ENCODE results near the gene MFAP3. TPM values are rescaled to one million over a fixed set of nuclear protein-coding genes. Genes with fewer than 3 reads are reported as not detected.
"Not testable (repeated sequence)": the region's sequence is repeated elsewhere in the genome, so short reads cannot be mapped to it uniquely, and the experiment has no call there.

Gene MFAP3
- total RNA-seq, 2 donors from 2014 or later = 26.0 to 26.6 TPM

GRCh38 chr5:154046486-154046885 lies 7.7 kb downstream of the MFAP3 start:
- intact Hi-C loops (cut with DNase I) = no loop called here
- DNase-seq (ENCODE audit: low spot score) = no peak

GRCh38 chr5:154047324-154047723 lies 8.6 kb downstream of the MFAP3 start:
- no peak for DNase-seq (ENCODE audit: low spot score)
- intact Hi-C loops (cut with DNase I) = no loop called here

GRCh38 chr5:154049636-154050035 lies 10.9 kb downstream of the MFAP3 start:
- intact Hi-C loops (cut with DNase I) = no loop called here
- no peak for DNase-seq (ENCODE audit: low spot score)

GRCh38 chr5:154053468-154053867 lies 14.7 kb downstream of the MFAP3 start:
- intact Hi-C loops (cut with DNase I) = no loop called here
- no peak for DNase-seq (ENCODE audit: low spot score)

GRCh38 chr5:154055201-154055600 lies 16.4 kb downstream of the MFAP3 start:
- no peak for DNase-seq (ENCODE audit: low spot score)
- intact Hi-C loops (cut with DNase I) = no loop called here

GRCh38 chr5:154058055-154059038 lies 19.6 kb downstream of the MFAP3 start:
- no peak for DNase-seq (ENCODE audit: low spot score)
- intact Hi-C loops (cut with DNase I) = no loop called here

GRCh38 chr5:154059039-154059430 lies 20.3 kb downstream of the MFAP3 start:
- DNase-seq (ENCODE audit: low spot score) = no peak
- intact Hi-C loops (cut with DNase I) = no loop called here

- intact Hi-C loops (cut with DNase I) = no loop called here
These were observed 20.8 kb downstream of the MFAP3 start for GRCh38 chr5:154059583-154059982.

GRCh38 chr5:154060606-154061005 lies 21.8 kb downstream of the MFAP3 start:
- intact Hi-C loops (cut with DNase I) = no loop called here
- DNase-seq (ENCODE audit: low spot score) = no peak

More at GRCh38 chr5:154059583-154059982, 20.8 kb downstream of the MFAP3 start:
- no peak for DNase-seq (ENCODE audit: low spot score)

- DNase-seq (ENCODE audit: low spot score) = no peak
- intact Hi-C loops (cut with DNase I) = no loop called here
These were observed 24.6 kb downstream of the MFAP3 start for GRCh38 chr5:154063372-154063771.

- intact Hi-C loops (cut with DNase I) = loop anchor here (5.0 kb wide), 2 partner anchors 341 to 356 kb away; no protein-coding TSS in a partner anchor
- no peak for DNase-seq (ENCODE audit: low spot score)
These were observed 27.2 kb downstream of the MFAP3 start for GRCh38 chr5:154065971-154066370.

- intact Hi-C loops (cut with DNase I) = loop anchor here (5.0 to 10.0 kb wide), 4 partner anchors 105 to 352 kb away; no protein-coding TSS in a partner anchor
- DNase-seq (ENCODE audit: low spot score) = not testable (repeated sequence)
These were observed 31.1 kb downstream of the MFAP3 start for GRCh38 chr5:154069854-154070253.

- intact Hi-C loops (cut with DNase I) = loop anchor here (2.0 to 10.0 kb wide), 3 partner anchors 103 to 330 kb away; no protein-coding TSS in a partner anchor
- DNase-seq (ENCODE audit: low spot score) = no peak
These were observed 33.1 kb downstream of the MFAP3 start for GRCh38 chr5:154071799-154072413.

- intact Hi-C loops (cut with DNase I) = loop anchor here (2.0 to 10.0 kb wide), 3 partner anchors 102 to 330 kb away; no protein-coding TSS in a partner anchor
- DNase-seq (ENCODE audit: low spot score) = peak; percentile 95
These were observed 33.8 kb downstream of the MFAP3 start for GRCh38 chr5:154072414-154073171.

- DNase-seq (ENCODE audit: low spot score) = no peak
- intact Hi-C loops (cut with DNase I) = loop anchor here in 1 of 2 donors (5.0 to 10.0 kb wide), 2 partner anchors 98 to 326 kb away; no protein-coding TSS in a partner anchor
These were observed 37.6 kb downstream of the MFAP3 start for GRCh38 chr5:154076240-154076922.

- no peak for DNase-seq (ENCODE audit: low spot score)
- intact Hi-C loops (cut with DNase I) = loop anchor here in 1 of 2 donors (5.0 to 10.0 kb wide), 2 partner anchors 97 to 325 kb away; no protein-coding TSS in a partner anchor
These were observed 38.9 kb downstream of the MFAP3 start for GRCh38 chr5:154077696-154078095.

GRCh38 chr5:154078272-154078671 lies 39.5 kb downstream of the MFAP3 start:
- intact Hi-C loops (cut with DNase I) = loop anchor here in 1 of 2 donors (5.0 to 10.0 kb wide), 2 partner anchors 97 to 324 kb away; no protein-coding TSS in a partner anchor
- no peak for DNase-seq (ENCODE audit: low spot score)

- intact Hi-C loops (cut with DNase I) = no loop called here
- DNase-seq (ENCODE audit: low spot score) = no peak
These were observed 42.5 kb downstream of the MFAP3 start for GRCh38 chr5:154081246-154081645.
